Mesendoderm (in vitro differentiated cells): Measurements from ENCODE around the gene SAMD11.
"Not testable (repeated sequence)": the region's sequence is repeated elsewhere in the genome, so short reads cannot be mapped to it uniquely, and the experiment has no call there.

Experiments used
- DNase-seq: peaks from one replicate; pipeline ENCODE4 v3.0.0; 2013
- H2AK5ac ChIP-seq: 2 replicates; pipeline ENCODE4 v1.6.1; 2013; ENCODE audit warnings: low read length, inconsistent platforms
- H2BK120ac ChIP-seq: 2 replicates; pipeline ENCODE4 v1.6.1; 2013; ENCODE audit warnings: low read depth, mild to moderate bottlenecking, low read length, moderate library complexity, mixed read lengths
- H2BK15ac ChIP-seq: replicated peaks from 2 replicates; pipeline ENCODE4 v1.6.1; 2013; ENCODE audit warnings: low read depth, mild to moderate bottlenecking, moderate library complexity
- H2BK5ac ChIP-seq: 2 replicates; pipeline ENCODE4 v1.6.1; 2013; ENCODE audit warnings: low read length, inconsistent platforms
- H3K18ac ChIP-seq: 2 replicates; pipeline ENCODE4 v1.6.1; 2013; ENCODE audit warnings: mild to moderate bottlenecking, low read length, mixed read lengths
- H3K23ac ChIP-seq: one replicate; pipeline ENCODE4 v1.6.1; 2013; ENCODE audit warnings: low read length
- H3K27ac ChIP-seq: 2 replicates; pipeline ENCODE4 v1.5.1; 2013; ENCODE audit warnings: low read depth, mild to moderate bottlenecking, inconsistent platforms, low read length, moderate library complexity
- H3K27me3 ChIP-seq: 2 replicates; pipeline ENCODE4 v1.6.1; 2013; ENCODE audit warnings: low read length, control low read depth, mild to moderate bottlenecking, inconsistent platforms; ENCODE audit not compliant: insufficient read depth, poor library complexity
- H3K36me3 ChIP-seq: 2 replicates; pipeline ENCODE4 v1.6.1; 2013; ENCODE audit warnings: low read length, inconsistent platforms; ENCODE audit not compliant: control insufficient read depth, insufficient read depth
- H3K4ac ChIP-seq: one replicate; pipeline ENCODE4 v1.6.1; 2013; ENCODE audit warnings: low read depth, mild to moderate bottlenecking, low read length, moderate library complexity
- H3K4me1 ChIP-seq: 2 replicates; pipeline ENCODE4 v1.6.1; 2013; ENCODE audit warnings: low read depth, low read length, inconsistent platforms; ENCODE audit not compliant: control insufficient read depth
- H3K4me2 ChIP-seq: 2 replicates; pipeline ENCODE4 v1.6.1; 2013; ENCODE audit warnings: low read length
- H3K4me3 ChIP-seq: 2 replicates; pipeline ENCODE4 v1.5.1; 2013; ENCODE audit warnings: mild to moderate bottlenecking, low read length
- H3K56ac ChIP-seq: one replicate; pipeline ENCODE4 v1.6.1; 2013; ENCODE audit warnings: low read length
- H3K79me1 ChIP-seq: 2 replicates; pipeline ENCODE4 v1.6.1; 2013; ENCODE audit warnings: low read length, inconsistent platforms
- H3K79me2 ChIP-seq: 2 replicates; pipeline ENCODE4 v1.6.1; 2013; ENCODE audit warnings: mild to moderate bottlenecking, low read length; ENCODE audit not compliant: control insufficient read depth, insufficient read depth
- H3K9ac ChIP-seq: 2 replicates; pipeline ENCODE4 v1.6.1; 2013; ENCODE audit warnings: low read length, inconsistent platforms
- H4K5ac ChIP-seq: one replicate; pipeline ENCODE4 v1.6.1; 2013; ENCODE audit warnings: low read length
- H4K8ac ChIP-seq: one replicate; pipeline ENCODE4 v1.6.1; 2013; ENCODE audit warnings: low read depth, mild to moderate bottlenecking, control low read depth, low read length, moderate library complexity
- WGBS: extraction: QIAGEN DNeasy Blood & Tissue Kit; methylation state at CpG from one replicate; pipeline ENCODE4 v1.1.7; 2013; ENCODE audit warnings: low lambda C conversion rate, missing lambda C conversion rate; ENCODE audit not compliant: insufficient coverage; ENCODE audit errors: extremely low coverage; 5-methylcytosine and 5-hydroxymethylcytosine counted together

The SAMD11 gene

GRCh38 chr1:984476-984814 lies 60.7 kb downstream of the SAMD11 start:
- no peak overlapping the region for H3K4me2 ChIP-seq
- no peaks in the 10 kb centered on the region for H3K4me1 ChIP-seq
- no peak overlapping the region for H2BK120ac ChIP-seq
- no peak for DNase-seq
- no peak overlapping the region for H3K18ac ChIP-seq
- H3K79me2 ChIP-seq: no peaks in the 10 kb centered on the region
- no peak overlapping the region for H4K8ac ChIP-seq
- H3K9ac ChIP-seq: no peak overlapping the region
- peaks cover 4% of the 10 kb centered on the region for H3K27me3 ChIP-seq
- H2BK15ac ChIP-seq: no peak overlapping the region
- no peak overlapping the region for H2AK5ac ChIP-seq
- no peaks in the 10 kb centered on the region for H3K79me1 ChIP-seq
- no peak overlapping the region for H3K4me3 ChIP-seq
- H2BK5ac ChIP-seq: no peak overlapping the region
- no peak overlapping the region for H3K27ac ChIP-seq
- H4K5ac ChIP-seq: no peak overlapping the region
- no CpG with 5 or more reads among the region's 12 CpGs for WGBS
- H3K56ac ChIP-seq: no peak overlapping the region
- H3K4ac ChIP-seq: no peak overlapping the region
- no peaks in the 10 kb centered on the region for H3K36me3 ChIP-seq
- no peak overlapping the region for H3K23ac ChIP-seq

- Histone ChIP-seq H3K4me3 (no peak overlapping the region), H3K9ac (no peak overlapping the region), H3K36me3 (no peaks in the 10 kb centered on the region), H3K56ac (no peak overlapping the region), H3K23ac (no peak overlapping the region), H3K27ac (no peak overlapping the region), H3K4me2 (no peak overlapping the region), H2AK5ac (no peak overlapping the region), H3K79me2 (no peaks in the 10 kb centered on the region), H3K4ac (no peak overlapping the region), H3K18ac (no peak overlapping the region), H3K27me3 (peaks cover 4% of the 10 kb centered on the region), H4K5ac (no peak overlapping the region), H3K79me1 (no peaks in the 10 kb centered on the region), H2BK120ac (no peak overlapping the region), H4K8ac (no peak overlapping the region), H3K4me1 (no peaks in the 10 kb centered on the region), H2BK5ac (no peak overlapping the region), H2BK15ac (no peak overlapping the region)
- no peak for DNase-seq
- WGBS: no CpG with 5 or more reads among the region's 13 CpGs
These were observed 61.4 kb downstream of the SAMD11 start for GRCh38 chr1:985126-985525.

DNA sequence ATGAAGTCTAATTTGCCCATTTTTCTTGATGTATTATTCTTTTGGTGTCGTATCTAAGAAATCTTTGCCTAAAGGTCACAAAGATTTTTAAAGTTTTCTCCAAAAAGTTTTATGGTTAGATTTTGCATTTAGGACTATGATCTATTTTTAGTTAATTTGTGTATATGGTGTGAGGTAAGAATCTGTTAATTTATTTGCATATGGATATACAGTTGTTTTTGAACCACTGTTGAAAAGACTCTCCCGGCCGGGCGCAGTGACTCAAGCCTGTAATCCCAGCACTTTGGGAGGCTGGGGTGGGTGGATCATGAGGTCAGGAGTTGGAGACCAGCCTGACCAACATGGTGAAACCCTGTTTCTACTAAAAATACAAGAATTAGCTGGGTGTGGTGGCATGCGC lies 64.3 kb downstream of the SAMD11 start:
- H3K79me1 ChIP-seq, H4K8ac ChIP-seq, H2AK5ac ChIP-seq, H2BK5ac ChIP-seq, DNase-seq, H3K79me2 ChIP-seq, H3K27ac ChIP-seq, H3K4ac ChIP-seq, H3K4me1 ChIP-seq, H2BK120ac ChIP-seq, H3K56ac ChIP-seq, H3K27me3 ChIP-seq, H3K9ac ChIP-seq, H3K4me3 ChIP-seq, H2BK15ac ChIP-seq, H3K4me2 ChIP-seq, H3K18ac ChIP-seq, H3K36me3 ChIP-seq, H4K5ac ChIP-seq, H3K23ac ChIP-seq: not testable (repeated sequence)
- no CpG with 5 or more reads among the region's 5 CpGs for WGBS

- H3K56ac ChIP-seq, H3K4me3 ChIP-seq, H3K79me2 ChIP-seq, H3K27ac ChIP-seq, H3K4me1 ChIP-seq, H2AK5ac ChIP-seq, H3K4ac ChIP-seq, H2BK15ac ChIP-seq, H2BK5ac ChIP-seq, H3K4me2 ChIP-seq, H3K18ac ChIP-seq, H2BK120ac ChIP-seq, H4K5ac ChIP-seq, H3K27me3 ChIP-seq, H4K8ac ChIP-seq, DNase-seq, H3K23ac ChIP-seq, H3K79me1 ChIP-seq, H3K9ac ChIP-seq, H3K36me3 ChIP-seq: not testable (repeated sequence)
- no CpG with 5 or more reads among the region's 6 CpGs for WGBS
These were observed 67.6 kb downstream of the SAMD11 start for GRCh38 chr1:991275-991674.

DNA sequence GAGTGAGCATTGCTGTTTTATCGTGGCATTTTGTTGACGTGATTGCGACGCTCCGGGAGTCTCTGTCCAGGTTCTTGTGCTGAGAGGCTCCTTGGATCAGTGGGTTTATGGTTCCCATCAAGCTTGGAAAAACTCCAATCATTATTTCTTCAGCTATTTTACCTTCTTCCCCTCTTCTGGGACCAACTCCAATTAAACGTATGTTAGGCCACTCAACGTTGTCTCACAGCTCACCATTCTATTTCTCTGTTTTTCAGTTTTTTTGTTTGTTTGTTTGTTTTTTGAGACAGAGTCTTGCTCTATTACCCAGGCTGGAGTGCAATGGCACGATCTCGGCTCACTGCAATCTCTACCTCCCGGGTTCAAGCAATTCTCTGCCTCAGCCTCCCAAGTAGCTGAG lies 68.2 kb downstream of the SAMD11 start:
- WGBS: no CpG with 5 or more reads among the region's 10 CpGs
- Histone ChIP-seq H4K8ac (no peak overlapping the region), H3K27me3 (peaks cover 2% of the 10 kb centered on the region), H2BK5ac (no peak overlapping the region), H3K18ac (no peak overlapping the region), H3K4me3 (no peak overlapping the region), H2BK15ac (no peak overlapping the region), H4K5ac (no peak overlapping the region), H3K36me3 (no peaks in the 10 kb centered on the region), H3K56ac (no peak overlapping the region), H3K4me1 (no peaks in the 10 kb centered on the region), H3K4ac (no peak overlapping the region), H2AK5ac (no peak overlapping the region), H2BK120ac (no peak overlapping the region), H3K23ac (no peak overlapping the region), H3K9ac (no peak overlapping the region), H3K27ac (no peak overlapping the region), H3K4me2 (no peak overlapping the region), H3K79me1 (no peaks in the 10 kb centered on the region), H3K79me2 (no peaks in the 10 kb centered on the region)
- DNase-seq: no peak

- Histone ChIP-seq H4K5ac (no peak overlapping the region), H3K27me3 (peaks cover 6% of the 10 kb centered on the region), H3K79me2 (no peaks in the 10 kb centered on the region), H3K4me3 (no peak overlapping the region), H3K79me1 (no peaks in the 10 kb centered on the region), H3K4me2 (no peak overlapping the region), H2BK15ac (no peak overlapping the region), H3K23ac (no peak overlapping the region), H3K4me1 (no peaks in the 10 kb centered on the region), H4K8ac (no peak overlapping the region), H3K56ac (no peak overlapping the region), H3K4ac (no peak overlapping the region), H2BK5ac (no peak overlapping the region), H2BK120ac (no peak overlapping the region), H3K27ac (no peak overlapping the region), H3K18ac (no peak overlapping the region), H2AK5ac (no peak overlapping the region), H3K9ac (no peak overlapping the region), H3K36me3 (no peaks in the 10 kb centered on the region)
- no peak for DNase-seq
- WGBS: no CpG with 5 or more reads among the region's 7 CpGs
These were observed 68.6 kb downstream of the SAMD11 start for GRCh38 chr1:992362-992761.
